NOMO-1 (cell line): ENCODE results near the gene JAK2.
"Not testable (repeated sequence)": the region's sequence is repeated elsewhere in the genome, so short reads cannot be mapped to it uniquely, and the experiment has no call there.

Experiments used
- DNase-seq, 2 experiments: peaks; one replicate each; lab custom pipeline; 2025; ENCODE audit not compliant: unreplicated experiment in 2 of 2; lab: John Stamatoyannopoulos, UW

The JAK2 gene

GRCh38 chr9:5040730-5041389 lies 55.8 kb downstream of the JAK2 start:
- DNase-seq: no peak

GRCh38 chr9:5041390-5042115 lies 56.5 kb downstream of the JAK2 start:
- no peak for DNase-seq

- no peak for DNase-seq
These were observed 57.6 kb downstream of the JAK2 start for GRCh38 chr9:5042661-5043178.

GRCh38 chr9:5043381-5043780 lies 58.3 kb downstream of the JAK2 start:
- DNase-seq: no peak

- no peak for DNase-seq
These were observed 59.1 kb downstream of the JAK2 start for GRCh38 chr9:5044160-5044559.

GRCh38 chr9:5052838-5053237 lies 67.8 kb downstream of the JAK2 start:
- no peak for DNase-seq

- DNase-seq: no peak
These were observed 77.6 kb downstream of the JAK2 start for GRCh38 chr9:5062631-5063030.

GRCh38 chr9:5072871-5073270 lies 87.8 kb downstream of the JAK2 start:
- no peak for DNase-seq

- DNase-seq: no peak
These were observed 88.6 kb downstream of the JAK2 start for GRCh38 chr9:5073701-5074100.

GRCh38 chr9:5085993-5086392 lies 100.9 kb downstream of the JAK2 start:
- no peak for DNase-seq

- DNase-seq: no peak
These were observed 104.7 kb downstream of the JAK2 start for GRCh38 chr9:5089737-5090136.

GRCh38 chr9:5095795-5096194 lies 110.7 kb downstream of the JAK2 start:
- DNase-seq: no peak

- no peak for DNase-seq
These were observed 114.4 kb downstream of the JAK2 start for GRCh38 chr9:5099466-5099865.

GRCh38 chr9:5101127-5101526 lies 116.1 kb downstream of the JAK2 start:
- not testable (repeated sequence) for DNase-seq

GRCh38 chr9:5106517-5106916 lies 121.4 kb downstream of the JAK2 start:
- not testable (repeated sequence) for DNase-seq

GRCh38 chr9:5110867-5111681 lies 126.0 kb downstream of the JAK2 start:
- no peak for DNase-seq

GRCh38 chr9:5111696-5112095 lies 126.6 kb downstream of the JAK2 start:
- no peak for DNase-seq

- DNase-seq: no peak
These were observed 127.1 kb downstream of the JAK2 start for GRCh38 chr9:5112109-5112592.

- no peak for DNase-seq
These were observed 127.6 kb downstream of the JAK2 start for GRCh38 chr9:5112646-5113045.

GRCh38 chr9:5113523-5113922 lies 128.5 kb downstream of the JAK2 start:
- DNase-seq: no peak
